Tibial artery (tissue), 4 donors: ENCODE measurements around the gene SHROOM3.
"Not testable (repeated sequence)": the region's sequence is repeated elsewhere in the genome, so short reads cannot be mapped to it uniquely, and the experiment has no call there.

Source experiments
- DNase-seq, 2 donors: peaks; one replicate each; pipeline ENCODE4 v3.0.0-alpha.2; 2019
- H3K27ac ChIP-seq, 2 donors: fragments of 200-600 bp; sonication (generic) in 1 of 2; 1 replicate in 1 of 2; 2 replicates in 1 of 2; pipeline ENCODE4 v1.5.1; 2018 to 2019; ENCODE audit warnings: mild to moderate bottlenecking in 1 of 2
- H3K27me3 ChIP-seq, 2 donors: fragments of 200-600 bp; sonication (generic) in 1 of 2; one replicate each; pipeline versions ENCODE4 v1.5.1 to v1.6.0; 2016 to 2019
- H3K36me3 ChIP-seq, 3 donors: fragments of 200-600 bp; sonication (generic) in 2 of 3; one replicate each; pipeline ENCODE4 v1.5.1; 2016 to 2019; ENCODE audit warnings: mild to moderate bottlenecking in 2 of 3
- H3K4me1 ChIP-seq, 4 donors: fragments of 200-600 bp; sonication (generic) in 2 of 4; 1 replicate in 3 of 4; 2 replicates in 1 of 4; pipeline ENCODE4 v1.5.1; 2016 to 2019
- H3K4me3 ChIP-seq, 2 donors: fragments of 200-600 bp; sonication (generic) in 1 of 2; 1 replicate in 1 of 2; 2 replicates in 1 of 2; pipeline ENCODE4 v1.5.1; 2018 to 2019; ENCODE audit warnings: mild to moderate bottlenecking in 2 of 2
- H3K9me3 ChIP-seq, 3 donors: fragments of 200-600 bp; sonication (generic) in 1 of 3; one replicate each; pipeline ENCODE4 v1.5.1; 2016 to 2019
- CTCF ChIP-seq, 2 experiments: fragments of 200-600 bp in 1 of 2; fragments of 450-650 bp in 1 of 2; IDR thresholded peaks; one replicate each; pipeline ENCODE4 v1.5.1; 2017 to 2019; ENCODE audit warnings: antibody characterized with exemption in 2 of 2, mild to moderate bottlenecking in 1 of 2, moderate library complexity in 1 of 2
- intact Hi-C: fragments of 100-400 bp; cut with DNase I; formaldehyde crosslinking; loops from one replicate; pipeline ENCODE4 v1.15.0; 2023; ENCODE audit warnings: low total_unique reads

SHROOM3 gene

GRCh38 chr4:76722838-76723237, 287.8 kb downstream of the SHROOM3 start:
- intact Hi-C loops, result no loop called here
- Histone ChIP-seq H3K27me3 (no peaks in the 10 kb centered on the region), H3K4me1 (peaks cover 0 to 54% (median 24%) of the 10 kb centered on the region in 4 donors), H3K36me3 (no peaks in the 10 kb centered on the region), H3K9me3 (no peaks in the 10 kb centered on the region), H3K27ac (no peak overlapping the region), H3K4me3 (no peak overlapping the region)
- DNase-seq, result no peak
- TF ChIP-seq CTCF (IDR thresholded peaks at IDR 0.05), result no peak

- intact Hi-C loops, result no loop called here
- Histone ChIP-seq H3K27ac (no peak overlapping the region), H3K4me3 (no peak overlapping the region), H3K36me3 (no peaks in the 10 kb centered on the region), H3K27me3 (no peaks in the 10 kb centered on the region), H3K9me3 (no peaks in the 10 kb centered on the region), H3K4me1 (peaks cover 0 to 48% (median 20%) of the 10 kb centered on the region in 4 donors)
- DNase-seq, result no peak
- no peak for TF ChIP-seq CTCF (IDR thresholded peaks at IDR 0.05)
Measured at GRCh38 chr4:76723373-76723772, 288.3 kb downstream of the SHROOM3 start.

- H3K4me1 ChIP-seq, result peaks cover 0 to 43% (median 15%) of the 10 kb centered on the region in 4 donors
- H3K27ac ChIP-seq, result no peak overlapping the region
- H3K4me3 ChIP-seq, result no peak overlapping the region
- no peak for TF ChIP-seq CTCF (IDR thresholded peaks at IDR 0.05)
- intact Hi-C loops, result no loop called here
- H3K36me3 ChIP-seq, result no peaks in the 10 kb centered on the region
- no peak for DNase-seq
- no peaks in the 10 kb centered on the region for H3K9me3 ChIP-seq
- no peaks in the 10 kb centered on the region for H3K27me3 ChIP-seq
Measured at GRCh38 chr4:76723924-76724323, 288.9 kb downstream of the SHROOM3 start.

GRCh38 chr4:76725039-76725438, 290.0 kb downstream of the SHROOM3 start:
- H3K27ac ChIP-seq, result no peak overlapping the region

GRCh38 chr4:76726176-76726575, 291.1 kb downstream of the SHROOM3 start:
- H3K27me3 ChIP-seq, result no peaks in the 10 kb centered on the region
- no peak for DNase-seq
- peaks cover 0 to 44% (median 9%) of the 10 kb centered on the region in 4 donors for H3K4me1 ChIP-seq
- intact Hi-C loops, result no loop called here
- no peaks in the 10 kb centered on the region for H3K36me3 ChIP-seq
- no peaks in the 10 kb centered on the region for H3K9me3 ChIP-seq
- H3K4me3 ChIP-seq, result no peak overlapping the region
- TF ChIP-seq CTCF (IDR thresholded peaks at IDR 0.05), result no peak
- H3K27ac ChIP-seq, result no peak overlapping the region

More at GRCh38 chr4:76725039-76725438, 290.0 kb downstream of the SHROOM3 start:
- intact Hi-C loops, result no loop called here
- no peak overlapping the region for H3K4me3 ChIP-seq
- no peaks in the 10 kb centered on the region for H3K9me3 ChIP-seq
- no peak for DNase-seq
- H3K4me1 ChIP-seq, result peaks cover 0 to 43% (median 12%) of the 10 kb centered on the region in 4 donors
- no peak for TF ChIP-seq CTCF (IDR thresholded peaks at IDR 0.05)
- H3K27me3 ChIP-seq, result no peaks in the 10 kb centered on the region
- H3K36me3 ChIP-seq, result no peaks in the 10 kb centered on the region

GRCh38 chr4:76726631-76727030, 291.6 kb downstream of the SHROOM3 start:
- intact Hi-C loops, result no loop called here
- Histone ChIP-seq H3K36me3 (peaks cover 0 to 3% (median 0%) of the 10 kb centered on the region in 3 donors), H3K4me1 (peaks cover 0 to 44% (median 9%) of the 10 kb centered on the region in 4 donors), H3K27ac (no peak overlapping the region), H3K27me3 (no peaks in the 10 kb centered on the region), H3K9me3 (no peaks in the 10 kb centered on the region), H3K4me3 (no peak overlapping the region)
- TF ChIP-seq CTCF (IDR thresholded peaks at IDR 0.05), result no peak
- DNase-seq, result no peak

- H3K4me3 ChIP-seq, H3K9me3 ChIP-seq, H3K27me3 ChIP-seq, H3K27ac ChIP-seq, intact Hi-C loops, DNase-seq: not testable (repeated sequence)
- peaks cover 0 to 47% (median 12%) of the 10 kb centered on the region in 4 donors for H3K4me1 ChIP-seq
- peaks cover 0 to 13% (median 0%) of the 10 kb centered on the region in 3 donors for H3K36me3 ChIP-seq
Measured at GRCh38 chr4:76727934-76728333, 292.9 kb downstream of the SHROOM3 start.
